Stimulated activated CD8-positive, alpha-beta memory T cell treated with anti-CD3 and anti-CD28 coated beads, Interleukin-15, amount 100 ng/mL, for 4 hours (primary cell): ENCODE data around the gene CIB4.

Experiments used
- DNase-seq, 2 donors: peaks; one replicate each; pipeline ENCODE4 v3.0.0-alpha.2; 2020; ENCODE audit warnings: low read depth in 2 of 2

Gene CIB4

GRCh38 chr2:26550276-26551015 lies 90.7 kb downstream of the CIB4 start:
- DNase-seq: no peak

- no peak for DNase-seq
These were observed 98.3 kb downstream of the CIB4 start for GRCh38 chr2:26542676-26543505.

- DNase-seq: no peak
These were observed 99.0 kb downstream of the CIB4 start for GRCh38 chr2:26542194-26542455.

- DNase-seq: no peak
These were observed 99.6 kb downstream of the CIB4 start for GRCh38 chr2:26541401-26542193.

GRCh38 chr2:26540961-26541360 lies 100.2 kb downstream of the CIB4 start:
- no peak for DNase-seq

- no peak for DNase-seq
These were observed 100.9 kb downstream of the CIB4 start for GRCh38 chr2:26540306-26540705.

- no peak for DNase-seq
These were observed 103.2 kb downstream of the CIB4 start for GRCh38 chr2:26537826-26538475.

GRCh38 chr2:26537069-26537825 lies 103.9 kb downstream of the CIB4 start:
- no peak for DNase-seq

- no peak for DNase-seq
These were observed 104.6 kb downstream of the CIB4 start for GRCh38 chr2:26536371-26537068.

GRCh38 chr2:26535663-26536275 lies 105.4 kb downstream of the CIB4 start:
- no peak for DNase-seq

- no peak for DNase-seq
These were observed 106.1 kb downstream of the CIB4 start for GRCh38 chr2:26534865-26535662.

GRCh38 chr2:26534098-26534864 lies 106.9 kb downstream of the CIB4 start:
- DNase-seq: no peak

- no peak for DNase-seq
These were observed 107.5 kb downstream of the CIB4 start for GRCh38 chr2:26533661-26534060.

GRCh38 chr2:26532301-26533250 lies 108.6 kb downstream of the CIB4 start:
- no peak for DNase-seq
